ENCODE measurements around the gene SEC61B.

SEC61B gene

GRCh38 chr9:99249619-99250018, 27.5 kb downstream of the SEC61B start:
- H3K9me3 ChIP-seq (ENCODE audit: control insufficient read depth, low read length): no peaks in the 10 kb centered on the region
- no peak overlapping the region for H3K9ac ChIP-seq (ENCODE audit: low read length)
- no peaks in the 10 kb centered on the region for H3K27me3 ChIP-seq (ENCODE audit: control insufficient read depth, insufficient read depth, low read length)
- no peaks in the 10 kb centered on the region for H3K4me1 ChIP-seq (ENCODE audit: control insufficient read depth, insufficient read depth, low read length)
- H3K4me3 ChIP-seq (ENCODE audit: low read length): no peak overlapping the region
- no peaks in the 10 kb centered on the region for H3K36me3 ChIP-seq (ENCODE audit: control insufficient read depth, insufficient read depth, low read length)

GRCh38 chr9:99251157-99251556, 29.1 kb downstream of the SEC61B start:
- H3K27me3 ChIP-seq (ENCODE audit: control insufficient read depth, insufficient read depth, low read length): no peaks in the 10 kb centered on the region
- H3K4me3 ChIP-seq (ENCODE audit: low read length): no peak overlapping the region
- no peaks in the 10 kb centered on the region for H3K9me3 ChIP-seq (ENCODE audit: control insufficient read depth, low read length)
- no peaks in the 10 kb centered on the region for H3K4me1 ChIP-seq (ENCODE audit: control insufficient read depth, insufficient read depth, low read length)
- no peak overlapping the region for H3K9ac ChIP-seq (ENCODE audit: low read length)
- no peaks in the 10 kb centered on the region for H3K36me3 ChIP-seq (ENCODE audit: control insufficient read depth, insufficient read depth, low read length)

- no peaks in the 10 kb centered on the region for H3K9me3 ChIP-seq (ENCODE audit: control insufficient read depth, low read length)
- no peaks in the 10 kb centered on the region for H3K36me3 ChIP-seq (ENCODE audit: control insufficient read depth, insufficient read depth, low read length)
- H3K27me3 ChIP-seq (ENCODE audit: control insufficient read depth, insufficient read depth, low read length): no peaks in the 10 kb centered on the region
- H3K4me1 ChIP-seq (ENCODE audit: control insufficient read depth, insufficient read depth, low read length): no peaks in the 10 kb centered on the region
- no peak overlapping the region for H3K9ac ChIP-seq (ENCODE audit: low read length)
- H3K4me3 ChIP-seq (ENCODE audit: low read length): no peak overlapping the region
Observed at GRCh38 chr9:99253134-99253533, 31.1 kb downstream of the SEC61B start.

- Histone ChIP-seq H3K36me3 (ENCODE audit: control insufficient read depth, insufficient read depth, low read length) (no peaks in the 10 kb centered on the region), H3K9ac (ENCODE audit: low read length) (no peak overlapping the region), H3K4me1 (ENCODE audit: control insufficient read depth, insufficient read depth, low read length) (no peaks in the 10 kb centered on the region), H3K27me3 (ENCODE audit: control insufficient read depth, insufficient read depth, low read length) (no peaks in the 10 kb centered on the region), H3K4me3 (ENCODE audit: low read length) (no peak overlapping the region), H3K9me3 (ENCODE audit: control insufficient read depth, low read length) (no peaks in the 10 kb centered on the region)
Observed at GRCh38 chr9:99253772-99254431, 31.8 kb downstream of the SEC61B start.

GRCh38 chr9:99255651-99256050, 33.6 kb downstream of the SEC61B start:
- no peaks in the 10 kb centered on the region for H3K9me3 ChIP-seq (ENCODE audit: control insufficient read depth, low read length)
- no peak overlapping the region for H3K4me3 ChIP-seq (ENCODE audit: low read length)
- no peaks in the 10 kb centered on the region for H3K4me1 ChIP-seq (ENCODE audit: control insufficient read depth, insufficient read depth, low read length)
- no peaks in the 10 kb centered on the region for H3K36me3 ChIP-seq (ENCODE audit: control insufficient read depth, insufficient read depth, low read length)
- H3K27me3 ChIP-seq (ENCODE audit: control insufficient read depth, insufficient read depth, low read length): no peaks in the 10 kb centered on the region
- no peak overlapping the region for H3K9ac ChIP-seq (ENCODE audit: low read length)

- H3K4me3 ChIP-seq (ENCODE audit: low read length): no peak overlapping the region
- no peaks in the 10 kb centered on the region for H3K4me1 ChIP-seq (ENCODE audit: control insufficient read depth, insufficient read depth, low read length)
- no peaks in the 10 kb centered on the region for H3K27me3 ChIP-seq (ENCODE audit: control insufficient read depth, insufficient read depth, low read length)
- H3K36me3 ChIP-seq (ENCODE audit: control insufficient read depth, insufficient read depth, low read length): no peaks in the 10 kb centered on the region
- no peak overlapping the region for H3K9ac ChIP-seq (ENCODE audit: low read length)
- H3K9me3 ChIP-seq (ENCODE audit: control insufficient read depth, low read length): no peaks in the 10 kb centered on the region
Observed at GRCh38 chr9:99257723-99258389, 35.8 kb downstream of the SEC61B start.

GRCh38 chr9:99259231-99259918, 37.3 kb downstream of the SEC61B start:
- Histone ChIP-seq H3K9me3 (ENCODE audit: control insufficient read depth, low read length) (no peaks in the 10 kb centered on the region), H3K9ac (ENCODE audit: low read length) (peak overlapping the region; percentile 19), H3K4me3 (ENCODE audit: low read length) (peak overlapping the region; percentile 9), H3K36me3 (ENCODE audit: control insufficient read depth, insufficient read depth, low read length) (no peaks in the 10 kb centered on the region), H3K27me3 (ENCODE audit: control insufficient read depth, insufficient read depth, low read length) (no peaks in the 10 kb centered on the region), H3K4me1 (ENCODE audit: control insufficient read depth, insufficient read depth, low read length) (no peaks in the 10 kb centered on the region)

GRCh38 chr9:99261923-99262322, 39.8 kb downstream of the SEC61B start:
- Histone ChIP-seq H3K4me1 (ENCODE audit: control insufficient read depth, insufficient read depth, low read length) (no peaks in the 10 kb centered on the region), H3K9ac (ENCODE audit: low read length) (no peak overlapping the region), H3K36me3 (ENCODE audit: control insufficient read depth, insufficient read depth, low read length) (no peaks in the 10 kb centered on the region), H3K27me3 (ENCODE audit: control insufficient read depth, insufficient read depth, low read length) (no peaks in the 10 kb centered on the region), H3K9me3 (ENCODE audit: control insufficient read depth, low read length) (no peaks in the 10 kb centered on the region), H3K4me3 (ENCODE audit: low read length) (no peak overlapping the region)

GRCh38 chr9:99262949-99263418, 40.9 kb downstream of the SEC61B start:
- Histone ChIP-seq H3K9ac (ENCODE audit: low read length) (no peak overlapping the region), H3K27me3 (ENCODE audit: control insufficient read depth, insufficient read depth, low read length) (no peaks in the 10 kb centered on the region), H3K4me1 (ENCODE audit: control insufficient read depth, insufficient read depth, low read length) (no peaks in the 10 kb centered on the region), H3K4me3 (ENCODE audit: low read length) (no peak overlapping the region), H3K36me3 (ENCODE audit: control insufficient read depth, insufficient read depth, low read length) (no peaks in the 10 kb centered on the region), H3K9me3 (ENCODE audit: control insufficient read depth, low read length) (no peaks in the 10 kb centered on the region)

- Histone ChIP-seq H3K27me3 (ENCODE audit: control insufficient read depth, insufficient read depth, low read length) (no peaks in the 10 kb centered on the region), H3K9ac (ENCODE audit: low read length) (no peak overlapping the region), H3K9me3 (ENCODE audit: control insufficient read depth, low read length) (no peaks in the 10 kb centered on the region), H3K36me3 (ENCODE audit: control insufficient read depth, insufficient read depth, low read length) (no peaks in the 10 kb centered on the region), H3K4me3 (ENCODE audit: low read length) (no peak overlapping the region), H3K4me1 (ENCODE audit: control insufficient read depth, insufficient read depth, low read length) (no peaks in the 10 kb centered on the region)
Observed at GRCh38 chr9:99264070-99264680, 42.1 kb downstream of the SEC61B start.

- no peaks in the 10 kb centered on the region for H3K36me3 ChIP-seq (ENCODE audit: control insufficient read depth, insufficient read depth, low read length)
- no peak overlapping the region for H3K9ac ChIP-seq (ENCODE audit: low read length)
- H3K4me3 ChIP-seq (ENCODE audit: low read length): no peak overlapping the region
- H3K9me3 ChIP-seq (ENCODE audit: control insufficient read depth, low read length): no peaks in the 10 kb centered on the region
- H3K27me3 ChIP-seq (ENCODE audit: control insufficient read depth, insufficient read depth, low read length): no peaks in the 10 kb centered on the region
- H3K4me1 ChIP-seq (ENCODE audit: control insufficient read depth, insufficient read depth, low read length): no peaks in the 10 kb centered on the region
Observed at GRCh38 chr9:99265691-99266090, 43.6 kb downstream of the SEC61B start.
